Neural cell (in vitro differentiated cells): ENCODE measurements around the gene FLOT2. TPM values are rescaled to one million over a fixed set of nuclear protein-coding genes. Genes with fewer than 3 reads are reported as not detected.

Source experiments
- H2AFZ ChIP-seq: fragments of 200-600, 300-800 bp; sonication (generic), shearing (Covaris generic); 2 replicates; pipeline ENCODE4 v1.6.0; 2014; ENCODE audit warnings: low read depth, mild to moderate bottlenecking, antibody characterized with exemption, low read length, moderate library complexity
- H3F3A ChIP-seq: fragments of 200-600 bp; shearing (Covaris generic); 2 replicates; pipeline ENCODE4 v1.6.1; 2016; ENCODE audit warnings: mild to moderate bottlenecking, moderate library complexity, mixed read lengths, antibody characterized with exemption, low read length; ENCODE audit not compliant: insufficient read depth, poor library complexity, severe bottlenecking
- H3K27ac ChIP-seq: fragments of 200-600, 300-800 bp; sonication (generic), shearing (Covaris generic); 2 replicates; pipeline ENCODE4 v1.5.1; 2014; ENCODE audit warnings: mild to moderate bottlenecking, low read length, moderate library complexity
- H3K27me3 ChIP-seq: fragments of 300-800, 200-600 bp; sonication (generic), shearing (Covaris generic); 2 replicates; pipeline ENCODE4 v1.6.0; 2014; ENCODE audit warnings: mild to moderate bottlenecking, low read depth, low read length, moderate library complexity; ENCODE audit not compliant: insufficient read depth
- H3K36me3 ChIP-seq: fragments of 300-800, 200-600 bp; sonication (generic), shearing (Covaris generic); 2 replicates; pipeline ENCODE4 v1.5.1; 2014; ENCODE audit warnings: mild to moderate bottlenecking, antibody characterized with exemption, low read length, moderate library complexity; ENCODE audit not compliant: insufficient read depth
- H3K4me2 ChIP-seq: fragments of 300-800, 200-600 bp; sonication (generic), shearing (Covaris generic); 2 replicates; pipeline ENCODE4 v1.6.0; 2014; ENCODE audit warnings: mild to moderate bottlenecking, low read length
- H3K4me3 ChIP-seq: fragments of 300-800, 200-600 bp; sonication (generic), shearing (Covaris generic); 2 replicates; pipeline ENCODE4 v1.5.1; 2014; ENCODE audit warnings: mild to moderate bottlenecking, low read length, moderate library complexity
- H3K79me2 ChIP-seq: fragments of 200-600 bp; shearing (Covaris generic); replicated peaks from 2 replicates; pipeline ENCODE4 v1.6.0; 2014; ENCODE audit warnings: mild to moderate bottlenecking, low read length, moderate library complexity; ENCODE audit not compliant: insufficient read depth
- H3K9ac ChIP-seq: fragments of 300-800, 200-600 bp; sonication (generic), shearing (Covaris generic); 2 replicates; pipeline ENCODE4 v1.6.1; 2016; ENCODE audit warnings: mild to moderate bottlenecking, low read length, mixed read lengths
- H3K9me2 ChIP-seq: fragments of 200-600 bp; shearing (Covaris generic); 2 replicates; pipeline ENCODE4 v1.6.1; 2016; ENCODE audit warnings: mild to moderate bottlenecking, low read length, mixed read lengths; ENCODE audit not compliant: insufficient read depth
- H3K9me3 ChIP-seq: fragments of 200-600, 300-800 bp; sonication (generic), shearing (Covaris generic); 2 replicates; pipeline ENCODE4 v1.6.1; 2016; ENCODE audit warnings: mild to moderate bottlenecking, mixed run types, low read length, moderate library complexity, mixed read lengths
- H4K20me1 ChIP-seq: fragments of 200-600 bp; shearing (Covaris generic); 2 replicates; pipeline ENCODE4 v1.6.1; 2016; ENCODE audit warnings: mild to moderate bottlenecking, mixed run types; ENCODE audit not compliant: insufficient read depth
- CTCF ChIP-seq: fragments of 450-650 bp; IDR thresholded peaks from 2 replicates; pipeline ENCODE4 v1.5.1; 2014; ENCODE audit warnings: antibody characterized with exemption, mild to moderate bottlenecking, moderate library complexity; ENCODE audit not compliant: poor library complexity, severe bottlenecking
- EP300 ChIP-seq: fragments of 450-650 bp; conservative IDR thresholded peaks from 2 replicates; pipeline ENCODE4 v1.6.1; 2014; ENCODE audit warnings: antibody characterized with exemption, mild to moderate bottlenecking, moderate library complexity; ENCODE audit not compliant: poor library complexity, severe bottlenecking
- EZH2 ChIP-seq: fragments of 200-600, 300-800 bp; shearing (Covaris generic), sonication (generic); IDR thresholded peaks from 2 replicates; pipeline ENCODE4 v1.6.1; 2014; ENCODE audit warnings: antibody characterized with exemption, low read length, borderline replicate concordance, mild to moderate bottlenecking; ENCODE audit not compliant: insufficient read depth, poor library complexity, severe bottlenecking
- MXI1 ChIP-seq: fragments of 450-650 bp; conservative IDR thresholded peaks from 2 replicates; pipeline ENCODE4 v1.6.1; 2014; ENCODE audit warnings: antibody characterized with exemption, mild to moderate bottlenecking; ENCODE audit not compliant: poor library complexity, severe bottlenecking
- POLR2AphosphoS5 ChIP-seq: IDR thresholded peaks from 2 replicates; pipeline ENCODE4 v1.6.1; 2012
- RAD21 ChIP-seq: fragments of 450-650 bp; conservative IDR thresholded peaks from 2 replicates; pipeline ENCODE4 v1.6.1; 2014; ENCODE audit warnings: antibody characterized with exemption, mild to moderate bottlenecking, moderate library complexity
- REST ChIP-seq: IDR thresholded peaks from 2 replicates; pipeline ENCODE4 v1.6.1; 2012; ENCODE audit warnings: borderline replicate concordance
- SMC3 ChIP-seq: fragments of 450-650 bp; conservative IDR thresholded peaks from 2 replicates; pipeline ENCODE4 v1.6.1; 2014; ENCODE audit warnings: antibody characterized with exemption, mild to moderate bottlenecking, moderate library complexity; ENCODE audit not compliant: poor library complexity
- TAF1 ChIP-seq: IDR thresholded peaks from 2 replicates; pipeline ENCODE4 v1.6.1; 2012; ENCODE audit warnings: low read depth
- polyA plus RNA-seq: library from polyadenylated mRNA; depleted of rRNA; stranded (reverse); fragments of >200 nt; gene quantifications from 2 replicates; pipeline ENCODE4 v1.2.3, GENCODE V29; 2014

FLOT2 gene
- polyA plus RNA-seq, 1 donor from 2014 or later: 27.5 TPM

GRCh38 chr17:28940675-28941074, 43.1 kb upstream of the FLOT2 start:
- H3K9me3 ChIP-seq: no peaks in the 10 kb centered on the region
- H3K79me2 ChIP-seq: peaks cover 81% of the 10 kb centered on the region
- H3K4me2 ChIP-seq: no peak overlapping the region
- no peaks in the 10 kb centered on the region for H3K9me2 ChIP-seq
- peaks cover 15% of the 10 kb centered on the region for H4K20me1 ChIP-seq
- no peak overlapping the region for H2AFZ ChIP-seq
- H3K36me3 ChIP-seq: no peaks in the 10 kb centered on the region
- no peak overlapping the region for H3K4me3 ChIP-seq
- H3K27me3 ChIP-seq: no peaks in the 10 kb centered on the region
- H3K9ac ChIP-seq: no peak overlapping the region
- TF ChIP-seq TAF1 (no peak), CTCF (no peak), EZH2 (no peak), SMC3 (no peak), MXI1 (no peak), POLR2AphosphoS5 (no peak), REST (no peak), EP300 (no peak), RAD21 (no peak)
- H3K27ac ChIP-seq: no peak overlapping the region
- H3F3A ChIP-seq: peaks cover 4% of the 10 kb centered on the region

GRCh38 chr17:28940142-28940541, 42.6 kb upstream of the FLOT2 start:
- H2AFZ ChIP-seq: no peak overlapping the region
- TF ChIP-seq SMC3 (no peak), EP300 (no peak), POLR2AphosphoS5 (no peak), REST (no peak)
- no peak overlapping the region for H3K9ac ChIP-seq
- H3K36me3 ChIP-seq: no peaks in the 10 kb centered on the region
- H3K27me3 ChIP-seq: no peaks in the 10 kb centered on the region
- peak overlapping the region; percentile 31 for H3K27ac ChIP-seq
- H3K9me2 ChIP-seq: no peaks in the 10 kb centered on the region
- no peak overlapping the region for H3K4me2 ChIP-seq
- no peaks in the 10 kb centered on the region for H3K9me3 ChIP-seq
- peaks cover 4% of the 10 kb centered on the region for H3F3A ChIP-seq
- peaks cover 78% of the 10 kb centered on the region for H3K79me2 ChIP-seq
- H3K4me3 ChIP-seq: peak overlapping the region; percentile 40
- H4K20me1 ChIP-seq: peaks cover 13% of the 10 kb centered on the region
